COLO668 (cell line): ENCODE measurements around the gene PADI3.
"Not testable (repeated sequence)": the region's sequence is repeated elsewhere in the genome, so short reads cannot be mapped to it uniquely, and the experiment has no call there.

Source experiments
- DNase-seq: peaks from one replicate; lab custom pipeline; 2025; ENCODE audit not compliant: unreplicated experiment; lab: John Stamatoyannopoulos, UW

Gene PADI3

DNA sequence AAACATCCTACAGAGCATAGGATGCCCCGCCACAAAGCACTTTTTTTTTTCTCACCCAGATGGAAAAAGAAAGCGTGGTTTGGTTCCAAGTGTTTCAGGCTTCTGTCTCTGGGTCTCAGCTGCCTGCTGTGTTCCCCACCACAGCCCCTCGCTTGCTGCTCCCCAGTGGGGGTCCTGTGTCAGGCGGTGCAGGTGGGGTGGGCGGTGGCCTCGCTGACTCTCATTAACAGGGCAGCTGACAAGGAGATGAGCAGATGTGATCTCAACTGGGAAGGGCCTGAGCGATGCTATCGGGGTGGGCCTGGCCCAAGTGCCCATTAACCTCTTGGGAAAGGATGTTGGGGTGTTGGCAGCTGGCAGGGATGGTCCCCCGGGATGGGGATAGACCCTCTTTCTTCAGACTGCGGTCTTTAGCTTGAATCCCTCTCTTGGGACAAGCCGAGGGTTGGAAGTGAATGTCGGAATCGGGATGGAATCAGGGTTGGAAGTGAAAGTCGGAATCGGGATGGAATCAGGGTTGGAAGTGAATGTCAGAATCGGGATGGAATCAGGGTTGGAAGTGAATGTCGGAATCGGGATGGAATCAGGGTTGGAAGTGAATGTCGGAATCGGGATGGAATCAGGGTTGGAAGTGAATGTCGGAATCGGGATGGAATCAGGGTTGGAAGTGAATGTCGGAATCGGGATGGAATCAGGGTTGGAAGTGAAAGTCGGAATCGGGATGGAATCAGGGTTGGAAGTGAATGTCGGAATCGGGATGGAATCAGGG lies 7.7 kb upstream of the PADI3 start:
- not testable (repeated sequence) for DNase-seq

DNA sequence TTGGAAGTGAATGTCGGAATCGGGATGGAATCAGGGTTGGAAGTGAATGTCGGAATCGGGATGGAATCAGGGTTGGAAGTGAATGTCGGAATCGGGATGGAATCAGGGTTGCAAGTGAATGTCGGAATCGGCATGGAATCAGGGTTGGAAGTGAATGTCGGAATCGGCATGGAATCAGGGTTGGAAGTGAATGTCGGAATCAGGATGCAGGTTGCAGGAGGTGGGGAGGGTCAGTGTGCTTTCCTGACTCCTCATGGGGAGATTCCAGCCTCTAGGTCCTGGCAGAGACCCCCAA lies 7.2 kb upstream of the PADI3 start:
- not testable (repeated sequence) for DNase-seq

DNA sequence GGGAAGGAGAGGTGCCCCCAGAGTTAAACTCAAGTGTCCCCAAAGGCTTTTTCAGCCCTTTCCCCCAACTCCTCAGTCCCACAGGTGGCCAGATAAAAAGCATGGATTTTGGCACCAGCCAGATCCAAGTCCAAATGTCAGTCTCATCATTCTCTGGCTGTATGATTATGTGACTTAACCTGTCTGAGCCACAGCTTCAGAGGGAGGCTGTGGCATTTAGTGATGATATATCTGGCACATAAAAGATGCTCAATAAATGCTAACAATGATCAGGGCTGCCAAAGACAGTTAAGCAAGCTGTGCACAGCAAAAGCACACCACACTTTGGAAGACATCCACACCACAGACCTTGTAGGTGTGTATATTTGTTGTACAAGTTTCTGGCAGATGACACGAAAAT lies 5.6 kb upstream of the PADI3 start:
- DNase-seq = no peak

DNA sequence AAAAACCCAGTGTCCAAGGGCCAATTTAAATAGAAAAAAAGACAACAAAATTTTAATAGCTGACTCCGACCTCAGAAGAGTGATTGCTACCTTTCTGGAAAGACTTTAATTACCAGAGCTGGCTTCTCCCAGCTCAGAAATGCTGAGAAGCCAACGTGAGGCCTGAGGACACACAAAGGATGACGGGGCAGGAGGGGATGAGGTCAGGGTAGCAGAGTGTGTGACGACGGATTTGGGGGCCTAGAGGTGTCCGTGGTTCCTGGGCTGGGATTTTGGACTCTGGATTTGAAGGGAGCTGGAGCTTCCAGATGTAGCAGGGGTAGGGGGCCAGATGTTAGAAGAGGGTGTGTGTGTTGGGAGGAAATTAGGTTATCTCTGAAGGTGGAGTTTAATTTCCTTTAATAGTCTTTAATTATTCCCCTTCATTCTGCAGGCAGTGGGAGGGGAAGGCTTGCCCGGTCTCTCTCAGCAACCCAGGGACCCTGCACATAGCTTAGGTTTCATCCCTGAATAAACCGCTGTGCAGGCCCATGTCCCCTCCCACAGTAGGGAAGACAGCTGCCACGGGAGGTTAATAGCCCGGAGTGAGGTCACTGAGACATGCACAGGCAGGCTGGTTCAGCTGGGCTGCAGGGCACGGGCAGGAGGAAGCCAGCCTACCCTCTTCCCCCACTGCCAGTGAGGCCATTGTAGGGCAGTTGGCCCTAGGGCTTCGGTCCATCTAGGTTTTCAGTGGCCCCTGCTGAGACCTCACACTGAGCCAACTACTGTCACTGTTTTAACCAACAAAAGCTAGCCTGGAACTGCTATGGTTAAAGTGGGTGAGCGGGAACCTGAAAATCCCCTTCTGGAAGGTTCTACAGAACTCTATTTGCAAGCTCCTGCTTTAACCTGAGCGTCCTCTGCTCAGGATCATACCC lies 3.8 kb upstream of the PADI3 start:
- peak; percentile 39 for DNase-seq

DNA sequence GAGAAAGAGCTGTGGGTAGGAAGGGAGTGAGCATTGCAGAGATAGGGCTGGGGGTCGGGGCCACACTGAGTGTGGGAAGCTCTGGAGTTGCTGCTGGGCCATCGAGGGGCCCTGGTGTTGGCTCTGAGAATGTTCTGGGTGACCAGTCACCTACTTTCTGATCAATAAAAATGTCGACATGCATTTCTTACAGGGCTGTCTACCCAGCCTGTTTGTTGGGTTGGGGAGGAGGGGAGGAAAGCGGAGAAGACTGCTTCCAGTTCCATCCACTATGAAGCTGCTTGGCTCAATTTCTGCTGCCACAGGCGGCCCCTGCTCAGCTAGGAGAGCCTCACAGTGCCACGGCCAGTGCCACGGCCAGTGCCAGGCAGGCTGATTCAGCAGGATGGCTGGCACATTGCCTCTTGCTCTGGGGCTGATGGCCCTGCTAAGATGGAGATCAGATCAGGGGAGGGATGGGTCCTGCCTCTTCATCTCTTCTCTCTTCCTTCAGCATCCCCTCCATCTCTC lies 3.0 kb upstream of the PADI3 start:
- no peak for DNase-seq

DNA sequence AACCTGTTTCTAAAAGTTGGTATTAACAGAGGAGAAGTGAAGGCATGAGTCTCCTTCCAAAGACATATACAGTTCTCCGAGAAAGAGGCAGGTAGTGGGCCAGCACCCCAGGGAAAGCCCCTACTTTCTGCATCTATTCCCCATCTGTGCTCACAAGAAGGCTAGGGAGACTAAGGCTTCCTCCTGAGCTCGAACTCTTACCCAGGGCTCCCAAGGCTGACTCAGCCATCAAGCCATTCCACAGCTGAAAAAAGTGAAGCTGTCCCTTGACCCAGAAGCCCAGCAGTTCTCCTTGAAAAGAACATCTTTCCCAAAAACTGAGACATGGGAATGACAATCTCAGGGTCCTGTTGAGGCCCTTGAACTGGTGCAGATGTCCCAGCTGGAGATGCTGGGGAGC lies 1.9 kb upstream of the PADI3 start:
- DNase-seq = no peak

DNA sequence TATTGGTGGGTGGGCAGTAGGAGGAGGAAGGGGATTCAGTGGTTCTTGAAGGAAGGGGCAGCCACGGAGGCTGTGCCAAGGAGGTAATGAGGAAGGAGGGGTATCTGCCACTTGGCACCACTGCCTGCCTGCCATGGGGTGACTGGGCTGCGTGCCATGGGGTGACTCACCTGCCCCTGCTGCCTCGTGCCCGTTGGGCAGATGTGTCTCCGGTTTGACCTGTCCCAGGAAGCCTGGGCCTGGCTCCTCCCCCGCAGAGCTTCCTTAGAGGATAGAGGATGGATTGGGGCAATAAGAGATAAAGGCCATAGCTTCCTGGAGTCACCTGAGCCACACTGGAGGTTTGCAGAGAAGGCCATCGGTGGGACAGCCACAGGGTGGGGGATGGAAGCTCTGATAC lies 1.7 kb downstream of the PADI3 start:
- DNase-seq = peak; percentile 42

DNA sequence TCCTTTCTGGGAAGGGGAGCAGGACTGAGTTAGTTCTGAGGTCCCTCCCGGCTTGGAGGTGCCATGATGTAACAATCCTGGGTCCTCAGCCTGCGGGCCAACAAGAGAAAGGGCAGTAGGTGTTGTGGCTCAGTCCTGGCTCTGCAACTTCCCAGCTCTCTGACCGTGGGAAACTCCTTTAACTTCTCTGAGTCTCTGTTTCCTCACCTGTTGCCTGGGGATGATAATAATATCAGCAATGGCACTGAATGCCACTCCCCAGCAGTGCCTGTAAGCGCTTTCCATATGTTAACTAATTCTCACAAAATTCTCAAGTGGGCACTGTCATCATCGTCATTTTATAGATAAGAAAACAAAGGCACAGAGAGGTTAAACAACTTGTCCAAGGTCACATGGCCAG lies 2.3 kb downstream of the PADI3 start:
- DNase-seq = no peak

DNA sequence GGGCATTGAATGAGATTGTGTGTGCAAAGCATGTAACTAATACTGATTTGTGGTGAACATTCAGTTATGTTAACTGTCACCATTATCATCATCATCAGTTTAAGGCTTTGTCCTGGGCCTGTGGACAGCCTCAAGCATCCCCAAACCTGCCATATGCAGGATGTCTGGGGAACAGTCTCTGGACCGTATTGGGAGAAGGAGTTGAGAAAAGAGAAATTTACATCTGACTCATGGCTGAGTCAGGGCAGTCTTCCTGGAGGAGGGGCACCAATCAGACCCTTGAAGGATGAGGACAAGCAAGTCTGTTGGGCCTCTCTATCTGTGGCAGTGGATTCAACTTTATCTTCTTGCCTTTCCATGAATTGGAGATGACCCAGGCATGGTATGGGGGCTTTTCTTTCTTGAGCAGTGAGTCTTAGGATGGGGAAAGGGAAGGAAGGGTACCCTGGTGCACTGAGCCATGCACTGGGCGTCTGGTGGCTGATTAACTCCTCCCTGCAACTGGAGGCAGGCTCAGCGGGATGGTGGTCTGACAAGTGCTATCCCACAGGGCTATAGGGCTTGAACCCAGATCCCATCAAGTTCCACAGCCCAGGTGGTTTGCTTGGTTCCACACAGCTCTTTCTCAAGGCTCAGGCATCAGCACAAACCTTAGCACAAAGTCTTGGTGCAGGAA lies 2.9 kb downstream of the PADI3 start:
- no peak for DNase-seq

DNA sequence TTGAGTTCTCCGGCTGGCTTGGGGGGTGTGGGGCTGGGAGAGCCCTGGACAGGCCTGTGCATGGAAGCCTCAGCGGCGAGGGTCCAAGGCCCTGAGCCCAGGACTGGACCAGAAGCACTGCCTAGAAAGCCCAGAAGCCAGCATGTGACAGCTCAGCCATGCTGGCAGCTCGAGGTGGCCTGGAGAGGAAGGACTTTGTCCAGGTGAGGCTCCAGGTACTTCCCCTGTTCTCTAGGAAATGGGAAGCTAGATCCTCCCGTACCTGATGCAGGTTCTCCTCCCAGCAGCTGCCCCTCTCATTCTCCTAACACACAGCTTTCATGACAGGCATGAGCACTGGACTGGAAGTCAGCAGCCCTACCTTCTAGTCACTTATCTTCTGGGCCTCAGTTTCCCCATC lies 6.4 kb downstream of the PADI3 start:
- DNase-seq = no peak

DNA sequence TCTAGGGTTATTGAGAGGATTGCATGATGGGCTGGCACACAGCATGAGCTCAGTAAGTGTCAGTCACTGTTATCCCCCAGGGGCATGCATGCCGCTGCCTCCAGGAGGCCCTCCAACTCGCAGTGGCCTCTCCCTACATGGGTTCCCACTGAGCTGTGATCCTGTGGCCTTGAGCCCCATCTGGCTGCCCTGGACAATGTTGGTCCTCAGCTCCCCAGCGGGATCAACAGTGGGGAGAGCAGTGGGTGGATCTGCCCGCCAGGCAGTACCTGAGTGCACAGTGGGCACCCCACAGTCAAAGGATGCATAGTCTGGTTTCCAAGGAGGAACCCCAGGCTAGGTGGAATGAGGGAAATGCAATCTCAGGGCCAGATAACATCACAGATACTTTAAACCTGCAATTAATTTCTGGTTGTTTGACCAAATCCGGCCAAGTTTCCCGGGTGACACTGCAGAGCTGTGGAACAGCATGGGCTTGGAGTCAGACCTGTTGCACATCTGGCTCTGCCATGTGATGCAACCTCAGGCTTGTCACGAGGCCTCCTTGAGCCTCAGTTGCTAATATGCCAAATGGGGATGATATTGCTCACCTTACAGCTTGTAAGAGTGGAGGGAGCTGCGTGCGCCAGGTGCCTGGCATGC lies 9.3 kb downstream of the PADI3 start:
- no peak for DNase-seq

DNA sequence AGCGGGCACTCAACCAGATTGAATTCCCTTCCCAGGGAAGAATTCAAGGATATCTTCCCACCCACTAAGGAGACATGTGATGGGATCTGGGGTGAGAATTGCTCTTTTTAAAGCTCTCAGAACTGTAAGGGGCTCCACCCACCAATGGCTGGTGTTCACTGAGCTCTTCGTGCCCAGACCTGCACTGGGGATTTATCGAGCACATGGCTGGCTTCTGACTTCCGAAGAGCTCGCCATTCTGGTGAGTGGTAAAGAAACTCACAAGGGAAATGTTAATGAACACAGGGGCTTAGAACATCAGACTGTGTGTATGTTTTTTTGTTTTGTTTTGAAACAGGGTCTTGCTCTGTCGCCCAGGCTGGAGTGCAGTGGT lies 9.8 kb downstream of the PADI3 start:
- no peak for DNase-seq

DNA sequence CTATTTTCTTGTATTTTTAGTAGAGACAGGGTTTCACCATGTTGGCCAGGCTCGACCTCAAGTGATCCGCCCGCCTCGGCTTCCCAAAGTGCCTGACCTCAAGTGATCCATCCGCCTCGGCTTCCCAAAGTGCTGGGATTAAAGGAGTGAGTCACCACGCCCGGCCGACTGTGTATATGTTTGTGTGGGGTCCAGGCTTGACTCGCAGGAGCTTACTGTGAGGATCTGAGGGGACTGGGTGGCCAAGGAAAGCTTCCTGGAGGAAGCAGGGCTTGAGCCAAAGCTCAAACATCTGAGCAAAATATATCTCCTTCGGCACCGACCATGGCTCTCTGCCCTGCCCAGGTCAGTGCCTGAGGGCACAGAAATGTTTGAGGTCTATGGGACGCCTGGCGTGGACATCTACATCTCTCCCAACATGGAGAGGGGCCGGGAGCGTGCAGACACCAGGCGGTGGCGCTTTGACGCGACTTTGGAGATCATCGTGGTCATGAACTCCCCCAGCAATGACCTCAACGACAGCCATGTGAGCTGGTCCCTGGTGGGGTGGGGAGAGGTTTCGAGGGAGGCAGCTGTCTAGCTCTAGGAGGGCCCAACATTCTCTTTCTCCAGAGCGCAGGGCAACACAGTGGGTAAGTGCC lies 10.5 kb downstream of the PADI3 start:
- no peak for DNase-seq

DNA sequence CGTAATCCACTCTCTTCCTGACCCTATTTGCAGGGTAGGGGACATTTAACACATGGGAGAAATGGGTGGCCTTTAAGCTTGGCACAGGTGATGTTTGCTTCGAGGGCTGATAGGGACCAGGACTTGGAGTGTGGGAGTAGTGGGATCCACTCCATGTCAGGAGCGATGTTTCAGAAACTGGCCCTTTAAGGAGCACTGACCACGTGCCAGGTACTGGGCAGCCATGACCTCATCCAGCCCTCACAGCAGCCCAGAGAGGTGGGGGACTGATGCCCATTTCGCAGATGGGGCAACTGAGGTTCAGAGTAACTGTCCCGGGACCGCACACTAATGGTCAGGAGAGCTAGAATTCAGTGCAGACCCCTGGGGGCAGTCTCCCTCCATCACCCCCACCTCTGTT lies 11.4 kb downstream of the PADI3 start:
- no peak for DNase-seq

DNA sequence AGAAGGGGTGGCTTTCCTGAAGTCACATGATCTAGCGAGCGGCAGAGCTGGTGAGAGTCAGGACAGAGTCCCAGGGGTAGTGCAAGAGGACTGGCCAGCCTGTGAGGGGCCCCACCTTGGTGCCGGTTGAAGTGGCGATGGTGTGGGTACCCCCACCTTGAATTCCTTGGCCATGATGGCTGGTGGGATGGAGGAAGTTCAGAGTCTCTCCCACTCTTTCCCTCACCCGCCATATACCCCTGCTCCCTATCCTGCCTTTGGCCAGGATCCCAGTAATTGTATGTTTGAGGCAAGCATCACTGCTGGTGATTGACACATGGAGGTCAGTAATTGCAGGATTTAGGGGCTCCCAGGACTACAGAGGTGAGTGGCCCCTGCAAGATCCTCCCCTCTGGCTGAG lies 11.8 kb downstream of the PADI3 start:
- no peak for DNase-seq

DNA sequence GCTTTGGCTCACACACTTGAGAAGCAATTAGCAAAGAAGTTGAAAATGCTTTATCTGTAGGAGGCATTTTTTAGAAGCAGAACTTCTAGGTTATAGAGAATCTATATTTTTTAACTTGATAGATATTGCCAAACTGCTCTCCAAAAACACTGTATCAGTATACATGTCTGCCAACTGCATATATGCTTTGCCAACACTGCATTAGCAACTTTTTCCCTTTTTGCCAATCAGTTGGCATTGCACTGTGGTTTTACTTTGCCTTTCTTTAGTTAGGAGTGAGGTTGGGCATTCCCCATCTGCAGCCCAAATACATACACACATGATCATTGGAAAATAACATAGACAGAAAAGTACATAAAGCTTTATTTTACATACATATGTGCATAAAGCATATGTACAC lies 15.0 kb downstream of the PADI3 start:
- no peak for DNase-seq

DNA sequence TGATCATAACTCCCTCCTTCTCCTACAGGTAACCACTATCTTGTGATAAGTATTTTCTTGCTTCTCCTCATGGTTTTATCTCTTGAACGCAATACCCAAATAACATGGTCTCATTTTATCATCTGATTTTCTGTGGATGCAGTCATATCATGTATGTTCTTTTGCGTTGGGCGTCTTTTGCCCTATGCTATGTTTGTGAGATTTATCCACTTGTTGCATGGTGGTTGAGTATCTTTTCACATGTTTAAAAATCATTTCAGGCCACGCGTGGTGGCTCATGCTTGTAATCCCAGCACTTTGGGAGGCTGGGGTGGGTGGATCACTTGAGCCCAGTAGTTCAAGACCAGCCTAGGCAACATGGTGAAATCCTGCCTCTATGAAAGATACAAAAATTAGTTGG lies 15.6 kb downstream of the PADI3 start:
- no peak for DNase-seq

DNA sequence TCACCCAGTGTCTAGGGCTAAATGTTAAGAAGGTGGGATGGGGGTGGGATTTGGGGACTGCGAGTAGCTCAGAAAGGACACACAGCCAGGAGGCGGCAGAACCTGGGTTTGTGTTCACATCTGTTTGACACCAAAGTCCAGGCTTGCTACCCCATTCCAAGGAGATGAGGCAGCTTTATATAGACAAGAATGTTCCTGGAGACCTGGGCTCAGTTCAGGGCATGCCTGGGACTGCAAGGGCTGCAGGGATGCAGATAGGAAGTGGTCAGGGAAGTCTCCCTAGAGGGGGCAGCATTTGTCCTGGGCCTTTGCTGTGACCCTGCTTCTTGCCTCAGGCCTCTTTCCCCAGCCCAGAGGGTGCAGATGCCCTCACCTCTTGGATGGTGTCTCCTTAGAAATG lies 16.3 kb downstream of the PADI3 start:
- no peak for DNase-seq

DNA sequence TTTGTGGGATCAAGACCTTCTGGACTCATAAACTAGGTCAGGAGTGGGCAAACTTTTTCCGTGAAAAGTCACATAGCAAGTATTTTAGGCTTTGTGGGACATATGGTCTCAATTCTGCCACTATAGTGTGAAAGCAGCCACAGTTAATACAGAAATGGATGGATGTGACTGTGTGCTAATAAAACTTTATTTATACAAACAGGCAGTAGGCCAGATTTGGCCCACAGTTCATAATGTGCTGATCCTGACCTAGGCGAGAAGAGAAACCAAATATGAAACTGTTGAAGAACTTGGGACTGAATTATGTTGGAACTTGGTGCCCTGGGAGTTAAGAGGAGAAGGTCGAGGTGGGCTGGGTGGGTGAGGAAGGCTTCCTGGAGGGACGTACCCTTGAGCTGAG lies 17.1 kb downstream of the PADI3 start:
- no peak for DNase-seq

DNA sequence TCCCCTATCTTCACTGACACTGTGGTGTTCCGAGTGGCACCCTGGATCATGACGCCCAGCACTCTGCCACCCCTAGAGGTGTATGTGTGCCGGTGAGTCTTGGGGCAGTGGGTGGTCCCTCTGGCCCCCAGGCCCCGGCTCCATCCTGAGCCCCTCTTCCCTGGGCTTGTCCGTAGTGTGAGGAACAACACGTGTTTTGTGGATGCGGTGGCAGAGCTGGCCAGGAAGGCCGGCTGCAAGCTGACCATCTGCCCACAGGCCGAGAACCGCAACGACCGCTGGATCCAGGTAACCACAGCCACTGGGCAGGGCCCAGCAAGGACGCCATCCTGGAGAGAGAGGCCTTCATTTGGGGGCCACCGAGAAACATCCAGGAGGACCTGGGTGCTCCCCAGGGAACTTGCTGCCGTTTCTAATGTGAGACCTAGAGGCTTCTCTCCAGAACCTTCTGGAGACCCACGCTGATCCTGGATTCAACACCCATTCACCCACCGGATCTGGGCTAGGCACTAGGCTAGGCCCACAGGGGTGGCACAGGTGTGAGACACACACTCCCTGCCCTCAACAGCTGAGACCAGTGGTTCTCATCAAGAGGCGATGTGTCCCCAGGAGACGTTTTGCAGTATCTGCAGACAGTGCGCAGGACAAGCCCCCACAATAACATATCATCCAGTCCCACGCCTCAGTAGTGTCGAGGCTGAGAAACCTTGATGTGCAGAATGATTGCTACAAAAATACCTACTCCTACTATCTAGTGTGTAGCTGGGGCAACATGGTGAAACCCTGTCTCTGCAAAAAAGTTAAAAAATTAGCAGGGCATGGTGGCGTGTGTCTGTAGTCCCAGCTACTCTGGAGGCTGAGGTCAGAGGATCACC lies 22.2 kb downstream of the PADI3 start:
- no peak for DNase-seq
